Esophagus (tissue), 2 donors: ENCODE measurements around the gene KASH5. TPM values are rescaled to one million over a fixed set of nuclear protein-coding genes. Genes with fewer than 3 reads are reported as not detected.
A peak's percentile ranks its signal among the peaks of the same experiment; 100 is the strongest.

ENCODE experiments used
- H3K27ac ChIP-seq, 2 donors: one replicate each; pipeline ENCODE4 v1.5.1; 2013; ENCODE audit warnings: low read depth in 2 of 2, mild to moderate bottlenecking in 2 of 2, inconsistent platforms in 1 of 2, low read length in 1 of 2, moderate library complexity in 1 of 2
- H3K27me3 ChIP-seq, 2 donors: one replicate each; pipeline ENCODE4 v1.6.1; 2013; ENCODE audit warnings: low read length in 2 of 2, control low read depth in 1 of 2, mild to moderate bottlenecking in 1 of 2; ENCODE audit not compliant: insufficient read depth in 2 of 2, control insufficient read depth in 1 of 2
- H3K36me3 ChIP-seq, 2 donors: one replicate each; pipeline ENCODE4 v1.6.1; 2013; ENCODE audit warnings: low read length in 1 of 2; ENCODE audit not compliant: control insufficient read depth in 2 of 2, insufficient read depth in 2 of 2
- H3K4me1 ChIP-seq, 2 donors: one replicate each; pipeline ENCODE4 v1.6.1; 2013; ENCODE audit warnings: low read length in 1 of 2; ENCODE audit not compliant: control insufficient read depth in 2 of 2, insufficient read depth in 2 of 2
- H3K4me3 ChIP-seq, 2 donors: one replicate each; pipeline ENCODE4 v1.5.1; 2013; ENCODE audit warnings: low read length in 2 of 2, mild to moderate bottlenecking in 2 of 2, low read depth in 1 of 2, moderate library complexity in 1 of 2
- H3K9me3 ChIP-seq, 2 donors: one replicate each; pipeline ENCODE4 v1.6.1; 2013; ENCODE audit warnings: mild to moderate bottlenecking in 2 of 2, low read depth in 1 of 2, low read length in 1 of 2, moderate library complexity in 1 of 2; ENCODE audit not compliant: control insufficient read depth in 2 of 2, insufficient read depth in 1 of 2
- WGBS, 2 donors: extraction: QIAGEN DNeasy Blood & Tissue Kit; methylation state at CpG; one replicate each; pipeline ENCODE4 v1.1.7; 2013; 5-methylcytosine and 5-hydroxymethylcytosine counted together
- polyA plus RNA-seq, 2 donors: library from polyadenylated mRNA; stranded (reverse); fragments of 200-250 nt; gene quantifications; one replicate each; pipeline ENCODE4 v1.2.3, GENCODE V29; 2013
- donor health status: healthy with polysubstance abuse.
- donor health status: Bipolar disorder and iron deficiency.

KASH5 gene
- polyA plus RNA-seq, 2 donors, result not detected

DNA sequence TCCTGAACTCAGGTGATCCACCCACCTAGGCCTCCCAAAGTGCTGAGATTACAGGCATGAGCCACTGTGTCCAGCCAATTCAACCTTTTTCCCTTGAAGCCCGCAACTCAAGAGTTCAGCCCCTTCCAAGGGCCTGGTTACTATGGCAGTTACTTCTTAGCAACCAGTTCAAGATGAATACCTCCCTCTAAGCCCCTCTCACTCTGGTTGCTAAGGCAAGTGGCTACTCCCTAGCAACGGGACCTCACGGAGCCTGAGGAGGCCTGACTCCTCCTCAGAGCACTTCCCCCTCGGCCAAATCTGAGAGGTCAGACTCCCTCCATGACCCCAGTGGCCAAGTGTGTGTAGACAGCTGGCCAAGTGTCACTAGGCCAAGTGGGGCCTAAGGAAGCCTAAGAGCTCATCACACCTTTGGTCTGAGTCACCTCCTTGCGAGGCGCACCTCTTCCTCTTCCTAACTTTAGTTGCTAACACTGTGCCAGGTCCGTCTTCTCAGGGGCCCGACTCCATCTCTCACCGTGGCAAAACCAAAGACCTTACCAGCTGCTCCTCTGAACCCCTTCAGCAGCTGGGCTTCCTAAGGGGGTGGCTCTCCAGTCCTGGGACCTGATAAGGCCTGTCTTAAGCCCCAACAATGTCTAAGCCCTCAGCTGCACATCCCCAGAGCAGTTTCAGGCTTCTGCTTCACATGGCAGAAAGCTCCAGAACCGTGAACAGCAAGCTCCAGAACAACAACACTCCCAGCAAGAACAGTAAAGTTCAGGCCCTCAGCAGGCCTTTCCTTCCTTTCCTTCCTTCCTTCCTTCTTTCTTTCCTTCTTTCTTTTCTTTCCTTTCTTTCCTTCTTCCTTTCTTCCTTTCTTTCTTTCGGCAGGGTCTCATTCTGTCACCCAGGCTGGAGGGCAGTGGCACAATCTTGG is 43.3 kb upstream of the KASH5 start:
- peaks cover 4 to 12% of the 10 kb centered on the region in 2 donors for H3K36me3 ChIP-seq
- H3K27ac ChIP-seq, result peak overlapping the region in 1 of 2 donors; percentile 13
- 83 to 84% methylated on average over 11 of the region's 11 CpGs for WGBS, 2 donors
- no peaks in the 10 kb centered on the region for H3K27me3 ChIP-seq
- peaks cover 0 to 2% of the 10 kb centered on the region in 2 donors for H3K9me3 ChIP-seq
- peaks cover 0 to 3% of the 10 kb centered on the region in 2 donors for H3K4me1 ChIP-seq
- H3K4me3 ChIP-seq, result no peak overlapping the region

DNA sequence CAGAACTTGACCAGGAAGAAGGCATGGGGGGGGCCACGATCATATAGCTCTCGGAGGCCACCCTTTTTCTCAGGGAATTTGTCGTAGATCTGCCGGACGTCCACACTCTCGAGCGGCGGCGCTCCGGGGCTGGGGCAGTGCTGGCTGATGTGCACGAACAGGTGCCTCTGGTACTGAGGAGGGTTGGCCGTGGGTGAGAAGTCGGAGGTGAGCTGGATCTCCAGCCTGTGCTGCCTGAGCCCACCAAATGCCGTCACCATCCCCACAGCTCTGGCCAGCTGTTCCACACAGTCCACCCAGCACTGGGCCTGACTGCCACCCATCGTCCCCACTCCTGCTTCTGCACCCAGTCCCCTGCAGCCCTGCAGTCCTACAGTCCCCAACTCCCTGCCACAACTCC is 40.9 kb upstream of the KASH5 start:
- Histone ChIP-seq H3K27me3 (no peaks in the 10 kb centered on the region), H3K9me3 (peaks cover 0 to 2% of the 10 kb centered on the region in 2 donors), H3K4me3 (no peak overlapping the region), H3K4me1 (no peaks in the 10 kb centered on the region), H3K27ac (no peak overlapping the region), H3K36me3 (peaks cover 7 to 12% of the 10 kb centered on the region in 2 donors)
- 95% methylated on average over 15 of the region's 15 CpGs for WGBS, 2 donors

DNA sequence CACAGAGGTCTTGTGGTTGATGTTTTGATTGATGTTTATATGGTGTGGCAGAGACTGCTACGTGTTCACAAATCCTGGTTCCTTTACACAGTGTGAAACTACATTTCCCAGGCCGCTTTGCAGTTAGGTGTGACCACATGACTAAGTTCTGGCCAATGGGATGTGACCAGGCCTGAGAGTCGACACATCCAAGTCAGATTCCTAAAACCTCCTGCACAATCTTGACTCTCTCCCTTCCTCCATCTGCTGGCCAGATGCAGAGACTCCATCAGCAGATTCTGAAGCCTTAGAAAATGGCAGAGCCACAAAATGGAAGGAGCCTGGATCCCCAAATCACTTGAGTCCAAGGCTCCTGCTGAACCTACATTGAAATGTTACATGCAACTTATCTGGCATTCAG is 40.2 kb upstream of the KASH5 start:
- Histone ChIP-seq H3K36me3 (peaks cover 6 to 7% of the 10 kb centered on the region in 2 donors), H3K9me3 (peaks cover 0 to 2% of the 10 kb centered on the region in 2 donors), H3K27me3 (no peaks in the 10 kb centered on the region), H3K4me1 (no peaks in the 10 kb centered on the region), H3K27ac (no peak overlapping the region), H3K4me3 (no peak overlapping the region)
- WGBS, 2 donors, result 67 to 69% methylated on average over 3 of the region's 3 CpGs

DNA sequence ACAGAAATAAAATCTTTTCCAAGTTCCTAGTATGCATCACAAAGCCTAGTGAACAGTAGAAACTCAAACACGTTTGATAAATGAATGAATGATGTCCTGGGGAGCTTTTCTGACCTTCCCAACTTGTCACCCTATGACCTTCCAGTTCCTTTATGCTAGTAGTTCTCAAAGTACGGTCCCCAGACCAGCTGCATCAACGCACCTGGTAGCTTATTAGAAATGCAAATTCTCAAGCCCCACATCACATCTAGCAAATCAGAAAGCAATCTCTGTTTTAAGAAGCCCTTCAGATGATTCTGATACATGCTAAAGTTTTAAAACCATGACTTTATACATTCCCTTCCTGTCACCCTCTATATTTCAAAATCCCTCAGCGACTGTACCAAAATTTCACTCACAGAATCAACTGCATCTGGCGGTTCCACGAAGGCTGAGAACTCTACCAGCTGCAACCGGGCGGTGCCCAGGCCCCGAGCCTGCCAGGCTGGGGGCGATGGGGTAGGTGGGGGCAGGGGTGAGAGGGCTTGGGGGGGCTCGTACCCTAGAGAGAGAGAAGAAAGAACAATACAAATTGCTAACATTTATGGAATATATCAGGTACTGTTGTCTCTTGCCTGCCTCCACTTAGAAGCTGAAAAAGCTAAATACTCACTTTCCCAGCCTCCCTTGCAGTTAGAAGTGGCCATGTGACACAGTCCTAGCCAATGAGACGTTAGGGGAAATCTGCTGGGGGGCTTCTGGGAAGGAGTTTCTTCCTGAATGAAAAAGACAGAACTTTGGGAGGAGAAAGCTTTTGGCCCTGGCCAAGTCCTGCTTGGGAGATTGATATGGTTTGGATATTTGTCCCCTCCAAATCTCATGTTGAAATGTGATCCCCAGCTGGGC is 39.5 kb upstream of the KASH5 start:
- H3K4me1 ChIP-seq, result no peaks in the 10 kb centered on the region
- no peak overlapping the region for H3K27ac ChIP-seq
- WGBS, 2 donors, result 77 to 92% methylated on average over 12 of the region's 12 CpGs
- no peaks in the 10 kb centered on the region for H3K27me3 ChIP-seq
- peaks cover 0 to 2% of the 10 kb centered on the region in 2 donors for H3K9me3 ChIP-seq
- no peak overlapping the region for H3K4me3 ChIP-seq
- peaks cover 3 to 9% of the 10 kb centered on the region in 2 donors for H3K36me3 ChIP-seq

DNA sequence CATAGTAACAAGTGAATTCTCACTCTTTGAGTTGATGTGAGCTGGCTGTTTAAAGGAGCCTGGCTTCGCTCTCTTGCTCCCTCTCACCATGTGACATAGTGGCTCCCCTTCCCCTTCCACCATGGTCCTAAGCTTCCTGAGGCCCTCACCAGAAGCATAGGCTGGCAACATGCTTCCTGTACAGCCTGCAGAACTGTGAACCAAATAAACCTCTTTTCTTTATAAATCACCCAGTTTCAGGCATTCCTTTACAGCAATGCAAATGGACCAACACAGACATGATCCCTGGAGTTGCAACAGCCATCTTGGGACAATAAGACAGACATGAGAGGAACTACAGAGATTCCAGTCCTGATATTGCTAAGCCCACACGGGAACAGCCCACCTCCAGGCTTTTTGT is 38.5 kb upstream of the KASH5 start:
- WGBS, 2 donors, result 96 to 98% methylated on average over 2 of the region's 2 CpGs
- Histone ChIP-seq H3K36me3 (peaks cover 3 to 7% of the 10 kb centered on the region in 2 donors), H3K4me1 (no peaks in the 10 kb centered on the region), H3K9me3 (peaks cover 0 to 2% of the 10 kb centered on the region in 2 donors), H3K4me3 (no peak overlapping the region), H3K27ac (no peak overlapping the region), H3K27me3 (no peaks in the 10 kb centered on the region)

DNA sequence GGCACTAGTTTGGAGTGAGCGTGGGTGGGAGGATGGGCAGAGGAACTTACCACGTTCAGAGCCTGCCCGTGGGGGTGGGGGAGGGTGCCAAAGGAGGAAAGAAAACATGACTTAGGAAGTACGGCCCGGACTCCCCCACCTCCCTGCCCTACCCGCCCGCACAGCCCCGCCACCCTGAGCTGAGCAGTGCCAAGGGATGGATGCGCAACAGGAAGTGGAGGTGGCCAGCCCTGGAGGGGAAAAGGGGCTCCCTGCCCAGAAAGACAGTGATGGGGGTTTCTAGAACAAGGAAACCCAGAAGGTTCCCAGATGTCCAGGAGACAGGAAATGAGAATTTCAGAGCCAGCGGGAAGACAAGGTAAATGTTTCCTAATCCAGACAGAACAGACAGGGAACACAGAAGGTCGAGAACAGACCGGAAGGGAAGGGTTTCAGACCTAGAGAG is 32.1 kb upstream of the KASH5 start:
- Histone ChIP-seq H3K36me3 (peaks cover 0 to 5% of the 10 kb centered on the region in 2 donors), H3K4me3 (no peak overlapping the region), H3K4me1 (peaks cover 0 to 2% of the 10 kb centered on the region in 2 donors), H3K27ac (no peak overlapping the region), H3K27me3 (no peaks in the 10 kb centered on the region), H3K9me3 (no peaks in the 10 kb centered on the region)
- WGBS, 2 donors, result 49 to 52% methylated on average over 11 to 12 of the region's 12 CpGs

DNA sequence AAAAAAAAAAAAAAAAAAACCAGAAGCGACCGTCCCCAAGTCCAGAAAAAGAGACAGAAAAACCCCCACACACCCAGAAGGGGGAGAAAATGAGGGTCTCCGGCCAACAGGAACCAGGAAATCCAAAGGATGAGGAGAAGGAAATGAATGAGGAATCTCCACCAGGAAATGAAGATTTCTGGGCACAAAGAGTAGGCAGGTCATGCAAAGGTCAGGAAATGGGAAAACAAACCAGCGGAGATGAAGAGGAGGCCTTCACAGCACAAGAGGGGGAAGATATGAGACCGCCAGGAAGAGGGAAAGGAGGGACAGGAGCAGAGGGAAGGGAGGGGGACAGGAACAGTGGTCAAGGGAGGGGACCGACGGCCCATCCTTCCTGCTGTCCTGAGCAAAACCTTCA is 31.7 kb upstream of the KASH5 start:
- Histone ChIP-seq H3K27ac (no peak overlapping the region), H3K4me1 (peaks cover 0 to 2% of the 10 kb centered on the region in 2 donors), H3K36me3 (peaks cover 0 to 2% of the 10 kb centered on the region in 2 donors), H3K27me3 (no peaks in the 10 kb centered on the region), H3K9me3 (no peaks in the 10 kb centered on the region), H3K4me3 (no peak overlapping the region)
- 65 to 70% methylated on average over 7 of the region's 7 CpGs for WGBS, 2 donors

DNA sequence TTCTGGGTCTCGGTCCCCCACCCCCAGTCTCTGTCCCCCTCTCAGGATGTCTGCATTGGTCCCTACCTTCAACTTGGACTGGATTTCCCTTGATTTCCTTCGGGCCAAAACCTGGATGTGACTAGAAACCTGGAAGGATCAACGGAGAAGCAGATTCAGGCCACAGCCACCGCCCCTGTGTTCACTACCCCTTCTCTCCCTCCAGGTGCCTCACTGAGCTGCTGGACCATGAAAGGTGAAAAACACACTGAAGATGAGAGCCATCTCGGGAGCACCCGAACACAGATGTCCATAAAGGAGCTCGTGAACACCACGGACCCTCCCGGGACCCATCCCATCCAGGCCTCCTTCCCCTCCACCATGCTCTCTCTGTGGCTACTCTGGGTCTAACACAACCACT is 30.9 kb upstream of the KASH5 start:
- WGBS, 2 donors, result 76 to 78% methylated on average over 9 of the region's 9 CpGs

More for the DNA sequence above, 30.9 kb upstream of the KASH5 start:
- no peak overlapping the region for H3K27ac ChIP-seq
- H3K27me3 ChIP-seq, result no peaks in the 10 kb centered on the region
- H3K9me3 ChIP-seq, result no peaks in the 10 kb centered on the region
- H3K4me1 ChIP-seq, result peaks cover 0 to 2% of the 10 kb centered on the region in 2 donors
- H3K36me3 ChIP-seq, result peaks cover 0 to 2% of the 10 kb centered on the region in 2 donors
- no peak overlapping the region for H3K4me3 ChIP-seq
